Activated T-helper 2 cell treated with anti-CD3 and anti-CD28 coated beads, Interferon-gamma antibody, Interleukin-2, Interleukin-4, amounts not matched to agents 10 μg/mL and 5 μg/mL and 100 μg/mL, durations not matched to agents 14 hours and 24 hours and 36 hours (primary cell): ENCODE results near the gene SFRP2. TPM values are rescaled to one million over a fixed set of nuclear protein-coding genes. Genes with fewer than 3 reads are reported as not detected.
A peak's percentile ranks its signal among the peaks of the same experiment; 100 is the strongest.

Experiments
- DNase-seq: peaks from one replicate; pipeline ENCODE4 v3.0.0; 2021; ENCODE audit warnings: low spot score
- H3K27ac Mint-ChIP-seq: one replicate; pipeline ENCODE4 v1.8.0; 2021; ENCODE audit warnings: mixed read lengths
- H3K27me3 Mint-ChIP-seq: one replicate; pipeline ENCODE4 v1.8.0; 2021; ENCODE audit warnings: low read depth, mixed read lengths
- H3K36me3 Mint-ChIP-seq: one replicate; pipeline ENCODE4 v1.8.0; 2021; ENCODE audit warnings: low read depth, mixed read lengths
- H3K4me1 Mint-ChIP-seq: one replicate; pipeline ENCODE4 v1.8.0; 2021; ENCODE audit warnings: low read depth, mixed read lengths
- H3K4me3 Mint-ChIP-seq: one replicate; pipeline ENCODE4 v1.8.0; 2021; ENCODE audit warnings: low read depth, mild to moderate bottlenecking, moderate library complexity, mixed read lengths
- H3K9me3 Mint-ChIP-seq: one replicate; pipeline ENCODE4 v1.8.0; 2021; ENCODE audit warnings: mixed read lengths
- intact Hi-C: fragments of 100-400 bp; cut with micrococcal nuclease; formaldehyde crosslinking; loops from one replicate; pipeline ENCODE4 v1.15.1; 2023
- total RNA-seq: library from RNA; stranded (reverse); gene quantifications from 2 replicates; pipeline ENCODE4 v1.2.3, GENCODE V29; 2022

Gene SFRP2
- total RNA-seq, 1 donor from 2014 or later, result not detected

- intact Hi-C loops, result loop anchor here (10.0 kb wide), 1 partner anchor 603 kb away; no protein-coding TSS in a partner anchor
- H3K27me3 Mint-ChIP-seq, result peaks cover 58% of the 10 kb centered on the region
Observed at GRCh38 chr4:153758136-153758535, 30.7 kb downstream of the SFRP2 start.

GRCh38 chr4:153757407-153757806 is 31.5 kb downstream of the SFRP2 start:
- H3K36me3 Mint-ChIP-seq, result no peaks in the 10 kb centered on the region
- intact Hi-C loops, result loop anchor here (10.0 kb wide), 1 partner anchor 603 kb away; no protein-coding TSS in a partner anchor
- H3K9me3 Mint-ChIP-seq, result no peaks in the 10 kb centered on the region
- peaks cover 3% of the 10 kb centered on the region for H3K4me1 Mint-ChIP-seq
- peaks cover 56% of the 10 kb centered on the region for H3K27me3 Mint-ChIP-seq
- H3K27ac Mint-ChIP-seq, result no peak overlapping the region
- no peak for DNase-seq
- no peak overlapping the region for H3K4me3 Mint-ChIP-seq

More at GRCh38 chr4:153758136-153758535, 30.7 kb downstream of the SFRP2 start:
- no peaks in the 10 kb centered on the region for H3K36me3 Mint-ChIP-seq
- no peak overlapping the region for H3K4me3 Mint-ChIP-seq
- peaks cover 3% of the 10 kb centered on the region for H3K4me1 Mint-ChIP-seq
- no peak overlapping the region for H3K27ac Mint-ChIP-seq
- H3K9me3 Mint-ChIP-seq, result no peaks in the 10 kb centered on the region
- no peak for DNase-seq

GRCh38 chr4:153755186-153755585 is 33.7 kb downstream of the SFRP2 start:
- Mint-ChIP-seq H3K27me3 (peaks cover 52% of the 10 kb centered on the region), H3K27ac (no peak overlapping the region), H3K4me1 (peaks cover 4% of the 10 kb centered on the region), H3K4me3 (no peak overlapping the region), H3K36me3 (no peaks in the 10 kb centered on the region), H3K9me3 (no peaks in the 10 kb centered on the region)
- intact Hi-C loops, result loop anchor here (10.0 kb wide), 1 partner anchor 600 kb away; no protein-coding TSS in a partner anchor
- no peak for DNase-seq

- no peak overlapping the region for H3K27ac Mint-ChIP-seq
- H3K9me3 Mint-ChIP-seq, result no peaks in the 10 kb centered on the region
Observed at GRCh38 chr4:153750197-153750817, 38.6 kb downstream of the SFRP2 start.

GRCh38 chr4:153748378-153748777 is 40.5 kb downstream of the SFRP2 start:
- intact Hi-C loops, result no loop called here
- Mint-ChIP-seq H3K27ac (no peak overlapping the region), H3K27me3 (peaks cover 42% of the 10 kb centered on the region), H3K4me3 (no peak overlapping the region), H3K36me3 (no peaks in the 10 kb centered on the region), H3K4me1 (peaks cover 2% of the 10 kb centered on the region), H3K9me3 (no peaks in the 10 kb centered on the region)
- no peak for DNase-seq

More at GRCh38 chr4:153750197-153750817, 38.6 kb downstream of the SFRP2 start:
- peaks cover 3% of the 10 kb centered on the region for H3K4me1 Mint-ChIP-seq
- no peak overlapping the region for H3K4me3 Mint-ChIP-seq
- peak; percentile 51 for DNase-seq
- no peaks in the 10 kb centered on the region for H3K36me3 Mint-ChIP-seq
- intact Hi-C loops, result loop anchor here (2.0 to 10.0 kb wide), 3 partner anchors 108 to 596 kb away; no protein-coding TSS in a partner anchor
- peaks cover 43% of the 10 kb centered on the region for H3K27me3 Mint-ChIP-seq

GRCh38 chr4:153747406-153747955 is 41.4 kb downstream of the SFRP2 start:
- Mint-ChIP-seq H3K4me3 (no peak overlapping the region), H3K27me3 (peaks cover 41% of the 10 kb centered on the region), H3K4me1 (peaks cover 2% of the 10 kb centered on the region), H3K9me3 (no peaks in the 10 kb centered on the region), H3K27ac (no peak overlapping the region), H3K36me3 (no peaks in the 10 kb centered on the region)
- intact Hi-C loops, result no loop called here
- no peak for DNase-seq

- H3K27me3 Mint-ChIP-seq, result peaks cover 32% of the 10 kb centered on the region
- intact Hi-C loops, result no loop called here
- no peak for DNase-seq
- H3K9me3 Mint-ChIP-seq, result peaks cover 3% of the 10 kb centered on the region
- H3K4me3 Mint-ChIP-seq, result no peak overlapping the region
- no peak overlapping the region for H3K27ac Mint-ChIP-seq
- H3K36me3 Mint-ChIP-seq, result no peaks in the 10 kb centered on the region
- H3K4me1 Mint-ChIP-seq, result peaks cover 2% of the 10 kb centered on the region
Observed at GRCh38 chr4:153745651-153746050, 43.2 kb downstream of the SFRP2 start.

- Mint-ChIP-seq H3K36me3 (no peaks in the 10 kb centered on the region), H3K4me1 (no peaks in the 10 kb centered on the region), H3K4me3 (no peak overlapping the region), H3K27me3 (peaks cover 21% of the 10 kb centered on the region), H3K27ac (no peak overlapping the region), H3K9me3 (peaks cover 6% of the 10 kb centered on the region)
- intact Hi-C loops, result no loop called here
- DNase-seq, result no peak
Observed at GRCh38 chr4:153741541-153741940, 47.3 kb downstream of the SFRP2 start.

- DNase-seq, result no peak
- Mint-ChIP-seq H3K4me3 (no peak overlapping the region), H3K36me3 (no peaks in the 10 kb centered on the region), H3K27ac (no peak overlapping the region), H3K9me3 (peaks cover 6% of the 10 kb centered on the region), H3K27me3 (peaks cover 55% of the 10 kb centered on the region), H3K4me1 (peaks cover 23% of the 10 kb centered on the region)
- intact Hi-C loops, result loop anchor here (2.0 kb wide), 1 partner anchor 29 kb away; no protein-coding TSS in a partner anchor
Observed at GRCh38 chr4:153735906-153736461, 52.9 kb downstream of the SFRP2 start.

GRCh38 chr4:153733751-153734448 is 55.0 kb downstream of the SFRP2 start:
- Mint-ChIP-seq H3K27me3 (peaks cover 59% of the 10 kb centered on the region), H3K36me3 (no peaks in the 10 kb centered on the region), H3K9me3 (no peaks in the 10 kb centered on the region), H3K4me1 (peaks cover 23% of the 10 kb centered on the region), H3K27ac (no peak overlapping the region), H3K4me3 (no peak overlapping the region)
- intact Hi-C loops, result loop anchor here (2.0 kb wide), 1 partner anchor 27 kb away; no protein-coding TSS in a partner anchor
- no peak for DNase-seq

- no peaks in the 10 kb centered on the region for H3K9me3 Mint-ChIP-seq
- DNase-seq, result no peak
- intact Hi-C loops, result no loop called here
- no peak overlapping the region for H3K4me3 Mint-ChIP-seq
- H3K27me3 Mint-ChIP-seq, result peaks cover 59% of the 10 kb centered on the region
- H3K4me1 Mint-ChIP-seq, result peaks cover 22% of the 10 kb centered on the region
- no peaks in the 10 kb centered on the region for H3K36me3 Mint-ChIP-seq
- H3K27ac Mint-ChIP-seq, result no peak overlapping the region
Observed at GRCh38 chr4:153731239-153731638, 57.6 kb downstream of the SFRP2 start.
